ENCODE measurements around the gene PGAM5.

GRCh38 chr12:132747896-132748295, 37.3 kb downstream of the PGAM5 start:
- TF ChIP-seq CTCF (conservative IDR thresholded peaks at IDR 0.05; ENCODE audit: low read depth, low read length) (no peak), POLR2A (IDR thresholded peaks at IDR 0.05; ENCODE audit: low read depth, low read length) (no peak), NFE2L2 (IDR thresholded peaks at IDR 0.05; ENCODE audit: low read depth, low read length) (no peak)
